Endothelial cell (in vitro differentiated cells): ENCODE measurements around the gene GPRIN3. TPM values are rescaled to one million over a fixed set of nuclear protein-coding genes. Genes with fewer than 3 reads are reported as not detected.

ENCODE experiments used
- DNase-seq: peaks from one replicate; pipeline ENCODE4 v3.0.0; 2021; ENCODE audit warnings: low spot score
- H3K27ac Mint-ChIP-seq: one replicate; pipeline ENCODE4 v1.8.0; 2021; ENCODE audit warnings: mixed read lengths, inconsistent platforms; ENCODE audit not compliant: unreplicated experiment
- H3K27me3 Mint-ChIP-seq: one replicate; pipeline ENCODE4 v1.8.0; 2021; ENCODE audit warnings: mild to moderate bottlenecking, moderate library complexity, mixed read lengths, inconsistent platforms; ENCODE audit not compliant: unreplicated experiment
- H3K36me3 Mint-ChIP-seq: one replicate; pipeline ENCODE4 v1.8.0; 2021; ENCODE audit warnings: mild to moderate bottlenecking, low read depth, mixed read lengths, inconsistent platforms; ENCODE audit not compliant: unreplicated experiment
- H3K4me1 Mint-ChIP-seq: one replicate; pipeline ENCODE4 v1.8.0; 2021; ENCODE audit warnings: mild to moderate bottlenecking, mixed read lengths, inconsistent platforms; ENCODE audit not compliant: unreplicated experiment
- H3K4me3 Mint-ChIP-seq: one replicate; pipeline ENCODE4 v1.8.0; 2021; ENCODE audit warnings: mild to moderate bottlenecking, mixed read lengths, inconsistent platforms; ENCODE audit not compliant: unreplicated experiment
- H3K9me3 Mint-ChIP-seq: one replicate; pipeline ENCODE4 v1.8.0; 2021; ENCODE audit warnings: mixed read lengths, inconsistent platforms; ENCODE audit not compliant: unreplicated experiment
- total RNA-seq: library from RNA; stranded (reverse); fragmentation: NEBNext Ultra II Directional; extraction: Animal tissue kit (Norgen Biotek cat#: 25700); gene quantifications from one replicate; pipeline ENCODE4 v1.2.1, GENCODE V29; 2021; ENCODE audit not compliant: unreplicated experiment
- TF ChIP-seq, protein P1 (sequence below): fragments of 200-600 bp; sonication (generic); IDR thresholded peaks from one replicate; pipeline ENCODE4 v1.5.0; 2021; ENCODE audit warnings: antibody characterized with exemption; ENCODE audit not compliant: unreplicated experiment

Gene GPRIN3
- total RNA-seq, 1 donor from 2014 or later, result 8.9 TPM

DNA sequence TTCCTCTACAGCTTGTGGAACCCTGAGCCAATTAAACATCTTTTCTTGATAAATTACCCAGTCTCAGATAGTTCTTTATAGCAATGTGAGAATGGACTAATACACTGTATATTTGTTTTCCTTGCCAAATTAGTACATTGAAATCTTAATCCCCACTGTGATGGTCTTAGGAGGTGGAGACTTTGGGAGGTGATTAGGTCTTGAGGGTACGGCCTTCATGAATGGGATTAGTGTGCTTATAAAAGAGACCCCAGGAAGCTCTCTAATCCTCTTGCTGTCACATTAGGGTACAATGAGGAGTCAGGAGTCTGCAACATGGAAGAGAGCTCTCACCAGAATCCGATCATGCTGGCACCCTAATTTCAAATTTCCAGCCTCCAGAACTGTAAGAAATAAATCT is 109.7 kb downstream of the GPRIN3 start:
- peaks cover 2% of the 10 kb centered on the region for H3K4me1 Mint-ChIP-seq

DNA sequence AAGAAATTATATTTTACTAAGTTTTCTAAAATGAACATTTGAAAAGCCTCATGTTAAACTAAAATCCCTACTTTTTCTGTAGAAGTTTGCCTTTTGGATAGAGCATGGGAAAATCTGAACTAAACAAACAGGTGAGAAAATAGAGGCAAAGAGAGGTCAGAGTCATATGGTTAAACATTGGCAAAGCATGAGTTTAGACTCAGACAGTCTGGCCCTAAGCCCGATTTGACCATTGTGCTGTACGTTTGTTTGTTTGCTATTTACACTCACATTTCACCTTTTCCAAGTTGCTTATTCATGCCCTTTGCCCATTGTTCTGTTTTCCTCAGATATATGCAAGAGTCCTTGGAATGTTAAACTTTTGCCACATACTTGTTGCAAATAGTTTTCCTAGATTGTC is 110.9 kb downstream of the GPRIN3 start:
- Mint-ChIP-seq H3K36me3 (no peaks in the 10 kb centered on the region), H3K4me3 (no peak overlapping the region), H3K9me3 (no peaks in the 10 kb centered on the region), H3K27me3 (no peaks in the 10 kb centered on the region), H3K27ac (no peak overlapping the region), H3K4me1 (peaks cover 2% of the 10 kb centered on the region)
- DNase-seq, result no peak
- TF ChIP-seq, protein P1, sequence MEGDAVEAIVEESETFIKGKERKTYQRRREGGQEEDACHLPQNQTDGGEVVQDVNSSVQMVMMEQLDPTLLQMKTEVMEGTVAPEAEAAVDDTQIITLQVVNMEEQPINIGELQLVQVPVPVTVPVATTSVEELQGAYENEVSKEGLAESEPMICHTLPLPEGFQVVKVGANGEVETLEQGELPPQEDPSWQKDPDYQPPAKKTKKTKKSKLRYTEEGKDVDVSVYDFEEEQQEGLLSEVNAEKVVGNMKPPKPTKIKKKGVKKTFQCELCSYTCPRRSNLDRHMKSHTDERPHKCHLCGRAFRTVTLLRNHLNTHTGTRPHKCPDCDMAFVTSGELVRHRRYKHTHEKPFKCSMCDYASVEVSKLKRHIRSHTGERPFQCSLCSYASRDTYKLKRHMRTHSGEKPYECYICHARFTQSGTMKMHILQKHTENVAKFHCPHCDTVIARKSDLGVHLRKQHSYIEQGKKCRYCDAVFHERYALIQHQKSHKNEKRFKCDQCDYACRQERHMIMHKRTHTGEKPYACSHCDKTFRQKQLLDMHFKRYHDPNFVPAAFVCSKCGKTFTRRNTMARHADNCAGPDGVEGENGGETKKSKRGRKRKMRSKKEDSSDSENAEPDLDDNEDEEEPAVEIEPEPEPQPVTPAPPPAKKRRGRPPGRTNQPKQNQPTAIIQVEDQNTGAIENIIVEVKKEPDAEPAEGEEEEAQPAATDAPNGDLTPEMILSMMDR, result no peak

More for the DNA sequence above, 109.7 kb downstream of the GPRIN3 start:
- TF ChIP-seq, protein P1, result no peak
- Mint-ChIP-seq H3K36me3 (no peaks in the 10 kb centered on the region), H3K27me3 (no peaks in the 10 kb centered on the region), H3K27ac (no peak overlapping the region), H3K4me3 (no peak overlapping the region), H3K9me3 (no peaks in the 10 kb centered on the region)
- DNase-seq, result no peak

DNA sequence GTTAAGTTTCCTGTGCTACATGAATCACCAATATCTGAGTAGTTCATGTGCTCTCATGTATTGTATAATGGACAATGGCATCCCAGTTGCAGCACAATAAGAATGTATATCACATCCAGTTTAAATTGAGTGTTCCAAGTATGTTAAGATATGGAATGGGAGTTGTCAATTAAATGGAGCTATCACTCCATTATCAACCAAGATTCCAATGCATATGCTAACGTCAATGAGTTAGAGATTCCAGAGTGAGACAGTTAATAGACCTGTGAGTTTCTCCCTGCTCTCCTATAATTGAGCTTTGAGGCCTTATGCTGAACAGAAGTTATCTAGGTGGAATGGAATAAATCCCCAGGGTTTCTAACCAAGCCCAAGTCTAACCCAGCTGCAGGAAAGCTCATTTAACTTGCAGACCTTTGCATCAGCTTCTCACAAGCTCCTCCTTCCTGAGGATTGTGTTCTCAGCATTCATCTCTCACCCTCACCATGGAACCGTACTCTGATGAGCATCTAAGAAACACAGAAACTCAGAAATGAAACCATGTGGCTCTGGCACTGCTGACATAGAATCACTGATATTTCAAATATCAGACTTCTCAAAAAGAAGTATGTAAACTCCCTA is 111.4 kb downstream of the GPRIN3 start:
- TF ChIP-seq, protein P1, result no peak

DNA sequence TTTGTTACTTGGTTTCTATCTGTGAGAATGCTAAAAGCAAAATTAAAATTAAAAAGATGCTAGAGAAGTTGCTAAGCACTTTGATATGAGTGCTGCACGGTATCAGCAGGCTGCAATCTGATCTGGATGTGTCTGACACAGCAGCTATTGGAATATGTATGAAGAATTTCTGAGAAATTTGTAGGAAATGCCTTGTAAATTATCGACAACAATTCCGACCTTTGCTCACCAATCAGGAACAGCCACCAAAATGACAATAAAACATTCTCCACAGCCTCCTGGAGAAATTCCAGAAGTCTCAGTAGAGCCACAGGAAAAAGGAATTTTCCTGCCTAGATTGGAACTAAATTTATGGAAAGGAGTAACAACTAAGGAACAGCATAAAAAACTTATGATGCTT is 113.8 kb downstream of the GPRIN3 start:
- DNase-seq, result no peak
- H3K4me3 Mint-ChIP-seq, result no peak overlapping the region

More for the DNA sequence above, 111.4 kb downstream of the GPRIN3 start:
- Mint-ChIP-seq H3K4me1 (peaks cover 2% of the 10 kb centered on the region), H3K9me3 (no peaks in the 10 kb centered on the region), H3K4me3 (no peak overlapping the region), H3K27ac (no peak overlapping the region), H3K27me3 (no peaks in the 10 kb centered on the region), H3K36me3 (no peaks in the 10 kb centered on the region)
- no peak for DNase-seq

More for the DNA sequence above, 113.8 kb downstream of the GPRIN3 start:
- no peaks in the 10 kb centered on the region for H3K27me3 Mint-ChIP-seq
- peaks cover 2% of the 10 kb centered on the region for H3K4me1 Mint-ChIP-seq
- no peaks in the 10 kb centered on the region for H3K9me3 Mint-ChIP-seq
- H3K36me3 Mint-ChIP-seq, result no peaks in the 10 kb centered on the region
- no peak overlapping the region for H3K27ac Mint-ChIP-seq
- TF ChIP-seq, protein P1, result no peak

Other genes with a start within 250 kb of the GPRIN3 start
- gene TIGD2, start 196.3 kb downstream of the GPRIN3 start, total RNA-seq, result 8.8 TPM